Motor neuron (in vitro differentiated cells): ENCODE measurements around the gene IDI1. TPM values are rescaled to one million over a fixed set of nuclear protein-coding genes. Genes with fewer than 3 reads are reported as not detected.
"Not testable (repeated sequence)": the region's sequence is repeated elsewhere in the genome, so short reads cannot be mapped to it uniquely, and the experiment has no call there.

Experiments used
- ATAC-seq, 8 experiments: fragments of 200-7000 bp; cut with Tn5 transposase; replicated peaks in 6 of 8; 2 replicates each; pipeline ENCODE4 v1.8.0; 2021; ENCODE audit warnings: mild to moderate bottlenecking in 8 of 8, moderate library complexity in 8 of 8
- H3K27ac ChIP-seq, 2 donors: fragments of 250-450 bp; sonication (Bioruptor Pico); 2 replicates each; pipeline ENCODE4 v1.9.0; 2021; ENCODE audit warnings: antibody characterized with exemption in 2 of 2, mild to moderate bottlenecking in 2 of 2, moderate library complexity in 1 of 2
- H3K4me1 ChIP-seq, 2 donors: fragments of 250-450 bp; sonication (Bioruptor Pico); replicated peaks in 1 of 2; 2 replicates each; pipeline ENCODE4 v1.6.1; 2021; ENCODE audit warnings: antibody characterized with exemption in 2 of 2, mild to moderate bottlenecking in 2 of 2, moderate library complexity in 1 of 2
- H3K4me3 ChIP-seq, 5 donors: fragments of 250-450 bp; sonication (Bioruptor Pico); 2 replicates each; pipeline ENCODE4 v1.9.0; 2021; ENCODE audit warnings: antibody characterized with exemption in 5 of 5, mild to moderate bottlenecking in 5 of 5, moderate library complexity in 4 of 5
- WGBS, 10 experiments: fragments of 450-650 bp; shearing (Covaris generic); methylation state at CpG; one replicate each; pipeline ENCODE4 v1.0.0; 2022; 5-methylcytosine and 5-hydroxymethylcytosine counted together
- in situ Hi-C, 9 experiments: fragments of 400-800 bp; cut with MboI; loops; one replicate each; pipeline ENCODE4 v1.15.0; 2021; ENCODE audit warnings: low sequenced_read_pairs in 9 of 9, low pct_unique_long_range_greater_than_20kb in 2 of 9; ENCODE audit not compliant: unreplicated experiment in 9 of 9
- total RNA-seq, 8 experiments: library from RNA; unstranded; fragments of 300-600 nt; gene quantifications; 2 replicates each; pipeline versions ENCODE4 v1.2.3 to v1.2.4, GENCODE V29; 2022

The IDI1 gene
- total RNA-seq, 8 experiments from 2014 or later, result 47.7 to 112 (median 99.2) TPM

GRCh38 chr10:1040133-1040532 is 8.8 kb downstream of the IDI1 start:
- Histone ChIP-seq H3K4me3 (no peak overlapping the region), H3K4me1 (peaks cover 0 to 19% of the 10 kb centered on the region in 2 donors), H3K27ac (no peak overlapping the region)
- no peak for ATAC-seq
- in situ Hi-C loops, result no loop called here
- 60 to 100% (median 95%) methylated on average over 1 to 3 of the region's 3 CpGs; no CpG with 5 or more reads in 1 of the 10 experiments for WGBS, 10 experiments

- H3K27ac ChIP-seq, H3K4me1 ChIP-seq, in situ Hi-C loops, H3K4me3 ChIP-seq, ATAC-seq: not testable (repeated sequence)
- no CpG with 5 or more reads among the region's 20 CpGs for WGBS, 10 experiments
These were observed 10.2 kb downstream of the IDI1 start for GRCh38 chr10:1038769-1039168.

- Histone ChIP-seq H3K27ac (no peak overlapping the region), H3K4me1 (no peaks in the 10 kb centered on the region), H3K4me3 (no peak overlapping the region)
- in situ Hi-C loops, result no loop called here
- peak in 7 of 8 experiments; percentile 6 to 89 (median 63) for ATAC-seq
- WGBS, 10 experiments, result 70 to 95% (median 78%) methylated on average over 1 to 11 of the region's 11 CpGs; no CpG with 5 or more reads in 3 of the 10 experiments
These were observed 11.8 kb downstream of the IDI1 start for GRCh38 chr10:1037098-1037497.

- peak; percentile 18 to 68 (median 51) for ATAC-seq
- 76 to 100% (median 95%) methylated on average over 1 to 7 of the region's 14 CpGs; no CpG with 5 or more reads in 2 of the 10 experiments for WGBS, 10 experiments
- H3K4me3 ChIP-seq, result no peak overlapping the region
- no peaks in the 10 kb centered on the region for H3K4me1 ChIP-seq
- in situ Hi-C loops, result no loop called here
- no peak overlapping the region for H3K27ac ChIP-seq
These were observed 12.6 kb downstream of the IDI1 start for GRCh38 chr10:1036341-1036791.

- in situ Hi-C loops, result no loop called here
- ATAC-seq, result peak in 3 of 8 experiments; percentile 13 to 20 (median 15)
- no peak overlapping the region for H3K4me3 ChIP-seq
- WGBS, 10 experiments, result 36 to 100% (median 71%) methylated on average over 1 to 6 of the region's 6 CpGs; no CpG with 5 or more reads in 5 of the 10 experiments
- H3K27ac ChIP-seq, result no peak overlapping the region
- no peaks in the 10 kb centered on the region for H3K4me1 ChIP-seq
These were observed 13.7 kb downstream of the IDI1 start for GRCh38 chr10:1035201-1035600.

- H3K27ac ChIP-seq, result no peak overlapping the region
- peak in 1 of 8 experiments; percentile 4 for ATAC-seq
These were observed 14.2 kb downstream of the IDI1 start for GRCh38 chr10:1034758-1035157.

GRCh38 chr10:1033601-1034000 is 15.3 kb downstream of the IDI1 start:
- H3K4me3 ChIP-seq, result no peak overlapping the region
- no peaks in the 10 kb centered on the region for H3K4me1 ChIP-seq
- in situ Hi-C loops, result no loop called here
- WGBS, 10 experiments, result 80 to 100% (median 92%) methylated on average over 1 of the region's 1 CpG; no CpG with 5 or more reads in 6 of the 10 experiments
- ATAC-seq, result no peak
- no peak overlapping the region for H3K27ac ChIP-seq

More at GRCh38 chr10:1034758-1035157, 14.2 kb downstream of the IDI1 start:
- Histone ChIP-seq H3K4me1 (no peaks in the 10 kb centered on the region), H3K4me3 (no peak overlapping the region)
- WGBS, 10 experiments, result 67 to 100% (median 87%) methylated on average over 1 to 3 of the region's 3 CpGs
- in situ Hi-C loops, result no loop called here

GRCh38 chr10:1029838-1030237 is 19.1 kb downstream of the IDI1 start:
- Histone ChIP-seq H3K27ac (no peak overlapping the region), H3K4me1 (no peaks in the 10 kb centered on the region), H3K4me3 (no peak overlapping the region)
- no peak for ATAC-seq
- WGBS, 10 experiments, result 47 to 100% (median 85%) methylated on average over 1 to 7 of the region's 7 CpGs; no CpG with 5 or more reads in 5 of the 10 experiments
- in situ Hi-C loops, result no loop called here

GRCh38 chr10:1026578-1026977 is 22.3 kb downstream of the IDI1 start:
- Histone ChIP-seq H3K4me1 (no peaks in the 10 kb centered on the region), H3K27ac (no peak overlapping the region), H3K4me3 (no peak overlapping the region)
- WGBS, 10 experiments, result 91 to 100% (median 96%) methylated on average over 1 to 6 of the region's 6 CpGs
- ATAC-seq, result no peak
- in situ Hi-C loops, result no loop called here

- peak in 2 of 8 experiments; percentile 26 to 53 for ATAC-seq
- WGBS, 10 experiments, result 0 to 100% (median 86%) methylated on average over 1 of the region's 1 CpG; no CpG with 5 or more reads in 2 of the 10 experiments
- in situ Hi-C loops, result no loop called here
- Histone ChIP-seq H3K4me3 (no peak within 1 kb of the TSS), H3K27ac (no peak within 1 kb of the TSS), H3K4me1 (no peaks in the 10 kb centered on the region)
These were observed 23.2 kb downstream of the IDI1 start, which contains the start of gene IDI2 for GRCh38 chr10:1025683-1026082. TSS of gene IDI2 (minus strand) at chr10:1025859. CDS start at chr10:1024723, 1,136 bp downstream.

- ATAC-seq, result no peak
- Histone ChIP-seq H3K4me1 (no peaks in the 10 kb centered on the region), H3K27ac (no peak overlapping the region), H3K4me3 (no peak overlapping the region)
- 80 to 100% (median 94%) methylated on average over 1 to 9 of the region's 12 CpGs; no CpG with 5 or more reads in 3 of the 10 experiments for WGBS, 10 experiments
- in situ Hi-C loops, result no loop called here
These were observed 24.8 kb downstream of the IDI1 start for GRCh38 chr10:1024103-1024502.

GRCh38 chr10:1022413-1022812 is 26.5 kb downstream of the IDI1 start:
- ATAC-seq, result peak in 4 of 8 experiments; percentile 13 to 74 (median 55)
- 19 to 88% (median 57%) methylated on average over 1 to 11 of the region's 12 CpGs for WGBS, 10 experiments
- Histone ChIP-seq H3K4me1 (no peaks in the 10 kb centered on the region), H3K4me3 (no peak overlapping the region), H3K27ac (no peak overlapping the region)
- in situ Hi-C loops, result no loop called here

GRCh38 chr10:1020958-1021357 is 28.0 kb downstream of the IDI1 start:
- in situ Hi-C loops, result no loop called here
- ATAC-seq, result peak in 2 of 8 experiments; percentile 16 to 18
- 90 to 100% (median 100%) methylated on average over 1 to 2 of the region's 9 CpGs; no CpG with 5 or more reads in 6 of the 10 experiments for WGBS, 10 experiments
- Histone ChIP-seq H3K4me1 (no peaks in the 10 kb centered on the region), H3K4me3 (no peak overlapping the region), H3K27ac (no peak overlapping the region)

- WGBS, 10 experiments, result 69 to 100% (median 93%) methylated on average over 2 to 8 of the region's 10 CpGs; no CpG with 5 or more reads in 2 of the 10 experiments
- Histone ChIP-seq H3K4me3 (no peak overlapping the region), H3K4me1 (no peaks in the 10 kb centered on the region), H3K27ac (no peak overlapping the region)
- peak in 3 of 8 experiments; percentile 9 to 18 (median 15) for ATAC-seq
- in situ Hi-C loops, result no loop called here
These were observed 28.5 kb downstream of the IDI1 start for GRCh38 chr10:1020460-1020859.
